LHCN-M2 (cell line): ENCODE data around the gene NFAT5. TPM values are rescaled to one million over a fixed set of nuclear protein-coding genes. Genes with fewer than 3 reads are reported as not detected.
"Not testable (repeated sequence)": the region's sequence is repeated elsewhere in the genome, so short reads cannot be mapped to it uniquely, and the experiment has no call there.

ENCODE experiments used
- DNase-seq: peaks from one replicate; pipeline ENCODE4 v3.0.0-alpha.2; 2012; ENCODE audit warnings: low read depth
- total RNA-seq: library from RNA; depleted of rRNA; stranded (reverse); fragments of >200 nt; gene quantifications from 2 replicates; pipeline ENCODE4 v1.2.3, GENCODE V29; 2014

NFAT5 gene
- total RNA-seq, 1 experiment from 2014 or later: 12.6 TPM

- no peak for DNase-seq
These were observed 10.3 kb upstream of the NFAT5 start for GRCh38 chr16:69555437-69555836.

- DNase-seq: no peak
These were observed 9.9 kb upstream of the NFAT5 start for GRCh38 chr16:69555867-69556266.

- DNase-seq: no peak
These were observed 6.6 kb upstream of the NFAT5 start for GRCh38 chr16:69559164-69559563.

GRCh38 chr16:69561367-69561766 lies 4.4 kb upstream of the NFAT5 start:
- DNase-seq: not testable (repeated sequence)

- no peak for DNase-seq
These were observed 3.9 kb upstream of the NFAT5 start for GRCh38 chr16:69561901-69562300.

- no peak for DNase-seq
These were observed 3.0 kb upstream of the NFAT5 start for GRCh38 chr16:69562813-69563212.

- DNase-seq: peak; percentile 9
These were observed 1.9 kb upstream of the NFAT5 start for GRCh38 chr16:69563605-69564580.

GRCh38 chr16:69564845-69565670 lies 708 bp upstream of the NFAT5 start:
- DNase-seq: peak; percentile 24

- peak; percentile 62 for DNase-seq
These were observed 644 bp downstream of the NFAT5 start for GRCh38 chr16:69566240-69566980.

- no peak for DNase-seq
These were observed 1.4 kb downstream of the NFAT5 start for GRCh38 chr16:69566981-69567680.

GRCh38 chr16:69568676-69569075 lies 2.9 kb downstream of the NFAT5 start:
- DNase-seq: no peak

GRCh38 chr16:69578771-69579170 lies 13.0 kb downstream of the NFAT5 start:
- not testable (repeated sequence) for DNase-seq

- no peak for DNase-seq
These were observed 14.2 kb downstream of the NFAT5 start for GRCh38 chr16:69579783-69580481.

GRCh38 chr16:69581297-69581696 lies 15.5 kb downstream of the NFAT5 start:
- DNase-seq: no peak

GRCh38 chr16:69584493-69584892 lies 18.7 kb downstream of the NFAT5 start:
- not testable (repeated sequence) for DNase-seq

GRCh38 chr16:69589434-69590269 lies 23.9 kb downstream of the NFAT5 start:
- peak; percentile 23 for DNase-seq

GRCh38 chr16:69590590-69590989 lies 24.8 kb downstream of the NFAT5 start:
- DNase-seq: no peak

GRCh38 chr16:69593751-69594255 lies 28.0 kb downstream of the NFAT5 start:
- DNase-seq: no peak
